Keratinocyte (primary cell): ENCODE results near the gene LCMT1. TPM values are rescaled to one million over a fixed set of nuclear protein-coding genes. Genes with fewer than 3 reads are reported as not detected.

Experiments used
- DNase-seq: peaks from one replicate; pipeline ENCODE4 v3.0.0-alpha.2; 2011; ENCODE audit warnings: low read depth, missing footprints, low spot score
- FAIRE-seq: peaks from 2 replicates; lab custom pipeline; 2011; peaks lifted over from hg19 to GRCh38; lab: Jason Lieb, UNC
- H2AFZ ChIP-seq: 2 replicates; pipeline ENCODE4 v1.6.0; 2012; ENCODE audit warnings: low read length, control low read depth, inconsistent platforms; ENCODE audit not compliant: control insufficient read depth
- H3K27ac ChIP-seq: 2 replicates; pipeline ENCODE4 v1.5.1; 2011; ENCODE audit warnings: low read length; ENCODE audit not compliant: control insufficient read depth, insufficient read depth
- H3K27me3 ChIP-seq: 3 replicates; pipeline ENCODE4 v1.6.0; 2011; ENCODE audit warnings: low read length; ENCODE audit not compliant: control insufficient read depth, insufficient read depth; ENCODE audit errors: extremely low read depth
- H3K36me3 ChIP-seq, 2 experiments: 2 replicates in 1 of 2; 3 replicates in 1 of 2; pipeline ENCODE4 v1.5.1; 2011; ENCODE audit warnings: low read length in 2 of 2, mild to moderate bottlenecking in 1 of 2; ENCODE audit not compliant: control insufficient read depth in 2 of 2, insufficient read depth in 2 of 2; ENCODE audit errors: extremely low read depth in 1 of 2
- H3K4me1 ChIP-seq: 3 replicates; pipeline ENCODE4 v1.5.1; 2011; ENCODE audit warnings: low read length; ENCODE audit not compliant: control insufficient read depth, insufficient read depth; ENCODE audit errors: extremely low read depth
- H3K4me2 ChIP-seq: 3 replicates; pipeline ENCODE4 v1.6.0; 2011; ENCODE audit warnings: low read depth, low read length; ENCODE audit not compliant: control insufficient read depth, insufficient read depth; ENCODE audit errors: extremely low read depth
- H3K4me3 ChIP-seq, 3 experiments: fragments of 200-600 bp in 1 of 3; sonication (generic) in 1 of 3; 2 replicates in 2 of 3; 3 replicates in 1 of 3; pipeline ENCODE4 v1.5.1; 2011 to 2016; ENCODE audit warnings: low read length in 3 of 3, mild to moderate bottlenecking in 3 of 3, control low read depth in 2 of 3, inconsistent platforms in 1 of 3, low read depth in 1 of 3, mixed read lengths in 1 of 3, mixed run types in 1 of 3, moderate library complexity in 1 of 3; ENCODE audit not compliant: control insufficient read depth in 2 of 3, insufficient read depth in 2 of 3; ENCODE audit errors: extremely low read depth in 1 of 3
- H3K79me2 ChIP-seq: 2 replicates; pipeline ENCODE4 v1.6.0; 2012; ENCODE audit warnings: low read length; ENCODE audit not compliant: control insufficient read depth, insufficient read depth
- H3K9ac ChIP-seq: 3 replicates; pipeline ENCODE4 v1.6.0; 2011; ENCODE audit warnings: low read length; ENCODE audit not compliant: control insufficient read depth, insufficient read depth; ENCODE audit errors: extremely low read depth
- H3K9me1 ChIP-seq: 3 replicates; pipeline ENCODE4 v1.6.0; 2011; ENCODE audit warnings: low read length; ENCODE audit not compliant: control insufficient read depth, insufficient read depth; ENCODE audit errors: extremely low read depth
- H3K9me3 ChIP-seq: 2 replicates; pipeline ENCODE4 v1.5.1; 2012; ENCODE audit warnings: low read depth, low read length; ENCODE audit not compliant: control insufficient read depth
- H4K20me1 ChIP-seq: 3 replicates; pipeline ENCODE4 v1.6.0; 2011; ENCODE audit warnings: low read length; ENCODE audit not compliant: control insufficient read depth, insufficient read depth; ENCODE audit errors: extremely low read depth
- EZH2 ChIP-seq: IDR thresholded peaks from one replicate; pipeline ENCODE4 v1.6.1; 2012; ENCODE audit warnings: inconsistent platforms, mild to moderate bottlenecking, low read length, moderate library complexity
- dilution Hi-C: fragments of 300-500 bp; cut with MboI; formaldehyde crosslinking; loops from one replicate; pipeline ENCODE4 v1.7.0; 2020; ENCODE audit warnings: low sequenced_read_pairs; ENCODE audit not compliant: extremely low pct_ligation_motif_present
- polyA plus RNA-seq, 5 experiments: library from polyadenylated mRNA; depleted of rRNA in 3 of 5; stranded (reverse) in 3 of 5; stranded (forward) in 1 of 5; unstranded in 1 of 5; fragments of >200 nt; gene quantifications; 1 replicate in 1 of 5; 2 replicates in 3 of 5; 3 replicates in 1 of 5; pipeline versions ENCODE4 v1.2.1 to v1.2.3, GENCODE V29; 2011 to 2012; ENCODE audit warnings: missing spikeins in 2 of 5, low read depth in 1 of 5, low replicate concordance in 1 of 5
- TF ChIP-seq, protein P1 (sequence below), 3 experiments: IDR thresholded peaks in 1 of 3; conservative IDR thresholded peaks in 1 of 3; optimal IDR thresholded peaks in 1 of 3; 2 replicates in 2 of 3; 3 replicates in 1 of 3; pipeline versions ENCODE3 to v1.5.1; 2011; ENCODE audit warnings: low read length in 3 of 3, mild to moderate bottlenecking in 3 of 3, moderate library complexity in 2 of 3, control low read depth in 1 of 3, inconsistent platforms in 1 of 3; ENCODE audit not compliant: insufficient read depth in 2 of 3; ENCODE audit errors: extremely low read depth in 1 of 3

Gene LCMT1
- polyA plus RNA-seq, 1 donor (not counting 4 experiments of a cell fraction or from before 2014, with no cell fraction given): 30.3 TPM

DNA sequence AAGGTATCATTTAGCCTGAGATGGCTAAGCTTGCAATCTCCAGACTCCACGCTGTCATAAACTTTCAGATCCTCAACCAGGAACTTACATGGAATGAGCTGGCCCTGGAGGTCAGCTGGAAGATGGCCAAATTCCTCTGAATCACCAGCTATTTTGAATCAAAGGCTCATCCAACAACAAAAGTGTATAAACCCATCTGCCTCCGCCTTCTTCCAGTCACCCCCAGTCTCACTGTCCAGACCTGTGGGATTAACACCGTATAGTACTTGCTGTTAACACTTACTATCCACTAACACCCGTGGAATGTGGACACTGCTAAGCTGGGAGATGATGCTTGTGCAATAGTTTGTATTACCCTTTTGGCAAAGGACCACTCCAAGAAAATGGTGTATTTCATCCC is 1.9 kb upstream of the LCMT1 start:
- no peaks in the 10 kb centered on the region for H3K9me1 ChIP-seq
- H3K9me3 ChIP-seq: no peaks in the 10 kb centered on the region
- H3K36me3 ChIP-seq: peaks cover 2% of the 10 kb centered on the region in 2 experiments
- DNase-seq (peak; percentile 82), FAIRE-seq (no peak)
- peaks cover 23% of the 10 kb centered on the region for H3K79me2 ChIP-seq
- dilution Hi-C loops: no loop called here
- H3K27me3 ChIP-seq: no peaks in the 10 kb centered on the region
- peak overlapping the region; percentile 64 for H3K4me2 ChIP-seq
- H3K27ac ChIP-seq: no peak overlapping the region
- H3K9ac ChIP-seq: no peak overlapping the region
- H2AFZ ChIP-seq: no peak overlapping the region
- no peaks in the 10 kb centered on the region for H4K20me1 ChIP-seq
- peaks cover 10% of the 10 kb centered on the region for H3K4me1 ChIP-seq
- no peak overlapping the region for H3K4me3 ChIP-seq
- TF ChIP-seq, protein P1, sequence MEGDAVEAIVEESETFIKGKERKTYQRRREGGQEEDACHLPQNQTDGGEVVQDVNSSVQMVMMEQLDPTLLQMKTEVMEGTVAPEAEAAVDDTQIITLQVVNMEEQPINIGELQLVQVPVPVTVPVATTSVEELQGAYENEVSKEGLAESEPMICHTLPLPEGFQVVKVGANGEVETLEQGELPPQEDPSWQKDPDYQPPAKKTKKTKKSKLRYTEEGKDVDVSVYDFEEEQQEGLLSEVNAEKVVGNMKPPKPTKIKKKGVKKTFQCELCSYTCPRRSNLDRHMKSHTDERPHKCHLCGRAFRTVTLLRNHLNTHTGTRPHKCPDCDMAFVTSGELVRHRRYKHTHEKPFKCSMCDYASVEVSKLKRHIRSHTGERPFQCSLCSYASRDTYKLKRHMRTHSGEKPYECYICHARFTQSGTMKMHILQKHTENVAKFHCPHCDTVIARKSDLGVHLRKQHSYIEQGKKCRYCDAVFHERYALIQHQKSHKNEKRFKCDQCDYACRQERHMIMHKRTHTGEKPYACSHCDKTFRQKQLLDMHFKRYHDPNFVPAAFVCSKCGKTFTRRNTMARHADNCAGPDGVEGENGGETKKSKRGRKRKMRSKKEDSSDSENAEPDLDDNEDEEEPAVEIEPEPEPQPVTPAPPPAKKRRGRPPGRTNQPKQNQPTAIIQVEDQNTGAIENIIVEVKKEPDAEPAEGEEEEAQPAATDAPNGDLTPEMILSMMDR (optimal IDR thresholded peaks at IDR 0.05 in 1 of 3, IDR thresholded peaks at IDR 0.05 in 1 of 3, conservative IDR thresholded peaks at IDR 0.05 in 1 of 3; ENCODE audit: extremely low read depth in 1 of 3, insufficient read depth in 2 of 3, low read length in 3 of 3): no peak
- TF ChIP-seq EZH2: no peak

DNA sequence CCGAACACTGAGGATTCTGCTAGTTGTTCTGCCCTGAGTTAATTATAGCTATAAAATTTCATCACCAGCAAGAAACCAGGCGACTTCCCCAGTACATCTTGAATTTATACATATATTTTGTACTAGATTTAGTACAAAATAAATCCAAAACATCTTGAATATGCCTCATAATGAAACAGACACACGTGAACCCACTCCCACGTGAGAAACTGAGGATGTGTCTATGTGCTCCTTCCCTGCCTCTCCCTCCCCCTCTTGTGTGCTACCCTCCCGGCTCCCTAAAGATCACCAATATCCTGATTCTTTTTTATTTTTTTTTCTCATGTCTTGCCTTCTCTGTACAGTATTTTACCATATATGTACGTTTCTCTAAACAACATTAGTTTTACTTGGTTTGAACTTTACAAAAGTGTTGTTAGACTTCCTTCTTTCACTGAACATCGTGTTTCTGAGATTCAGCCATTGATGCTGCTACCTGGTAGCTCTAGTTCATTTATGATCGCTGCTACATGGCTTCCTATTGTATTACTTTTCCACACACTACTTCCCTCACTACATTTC is 1.1 kb upstream of the LCMT1 start:
- H2AFZ ChIP-seq: peak overlapping the region; percentile 96
- H3K4me1 ChIP-seq: peaks cover 10% of the 10 kb centered on the region
- FAIRE-seq (no peak), DNase-seq (no peak)
- peak overlapping the region; percentile 80 to 93 (median 86) for H3K4me3 ChIP-seq
- H3K27ac ChIP-seq: peak overlapping the region; percentile 77
- H4K20me1 ChIP-seq: no peaks in the 10 kb centered on the region
- H3K36me3 ChIP-seq: peaks cover 4 to 6% of the 10 kb centered on the region in 2 experiments
- H3K79me2 ChIP-seq: peaks cover 31% of the 10 kb centered on the region
- dilution Hi-C loops: no loop called here
- H3K9ac ChIP-seq: peak overlapping the region; percentile 78
- H3K27me3 ChIP-seq: no peaks in the 10 kb centered on the region
- TF ChIP-seq, protein P1 (optimal IDR thresholded peaks at IDR 0.05 in 1 of 3, IDR thresholded peaks at IDR 0.05 in 1 of 3, conservative IDR thresholded peaks at IDR 0.05 in 1 of 3; ENCODE audit: extremely low read depth in 1 of 3, insufficient read depth in 2 of 3, low read length in 3 of 3): no peak
- TF ChIP-seq EZH2: no peak
- H3K9me1 ChIP-seq: no peaks in the 10 kb centered on the region
- H3K9me3 ChIP-seq: no peaks in the 10 kb centered on the region
- H3K4me2 ChIP-seq: peak overlapping the region; percentile 64
